Breast epithelium (tissue), 4 donors: ENCODE results near the gene AHRR. TPM values are rescaled to one million over a fixed set of nuclear protein-coding genes. Genes with fewer than 3 reads are reported as not detected.
A peak's percentile ranks its signal among the peaks of the same experiment; 100 is the strongest.

Experiments used
- DNase-seq, 2 donors: peaks; one replicate each; pipeline ENCODE4 v3.0.0-alpha.2; 2019; ENCODE audit warnings: low spot score in 2 of 2
- H3K27ac ChIP-seq, 2 donors: fragments of 200-600 bp; sonication (generic) in 1 of 2; one replicate each; pipeline ENCODE4 v1.5.1; 2016 to 2019; ENCODE audit warnings: mild to moderate bottlenecking in 1 of 2
- H3K27me3 ChIP-seq, 2 donors: fragments of 200-600 bp; sonication (generic) in 1 of 2; one replicate each; pipeline versions ENCODE4 v1.5.1 to v1.6.0; 2017 to 2019; ENCODE audit warnings: control low read depth in 1 of 2, mild to moderate bottlenecking in 1 of 2
- H3K36me3 ChIP-seq: fragments of 200-600 bp; one replicate; pipeline ENCODE4 v1.5.1; 2019
- H3K4me1 ChIP-seq, 2 donors: fragments of 200-600 bp; sonication (generic); one replicate each; pipeline ENCODE4 v1.5.1; 2016 to 2019; ENCODE audit warnings: control low read depth in 1 of 2
- H3K4me3 ChIP-seq, 3 donors: fragments of 200-600 bp; sonication (generic); 1 replicate in 2 of 3; 2 replicates in 1 of 3; pipeline ENCODE4 v1.5.1; 2016 to 2019; ENCODE audit warnings: mild to moderate bottlenecking in 3 of 3, moderate library complexity in 2 of 3
- H3K9me3 ChIP-seq, 2 donors: fragments of 200-600 bp; sonication (generic) in 1 of 2; one replicate each; pipeline ENCODE4 v1.5.1; 2016 to 2019; ENCODE audit warnings: control low read depth in 1 of 2
- CTCF ChIP-seq, 3 donors: fragments of 450-650 bp; IDR thresholded peaks; one replicate each; pipeline ENCODE4 v1.5.1; 2016 to 2017; ENCODE audit warnings: antibody characterized with exemption in 3 of 3, mild to moderate bottlenecking in 3 of 3, moderate library complexity in 3 of 3
- POLR2A ChIP-seq: fragments of 450-650 bp; IDR thresholded peaks from one replicate; pipeline ENCODE4 v1.6.1; 2016; ENCODE audit warnings: antibody characterized with exemption, mild to moderate bottlenecking, moderate library complexity
- POLR2AphosphoS5 ChIP-seq, 3 donors: sonication (generic); formaldehyde crosslinking; IDR thresholded peaks; one replicate each; pipeline ENCODE4 v1.6.1; 2017; ENCODE audit warnings: antibody characterized with exemption in 3 of 3
- intact Hi-C: fragments of 100-400 bp; cut with DNase I; formaldehyde crosslinking; loops from one replicate; pipeline ENCODE4 v1.15.1; 2023; ENCODE audit warnings: low total_unique reads
- total RNA-seq, 3 donors: library from RNA; depleted of rRNA; stranded (reverse); fragments of >200 nt; gene quantifications; one replicate each; pipeline ENCODE4 v1.1.0, GENCODE V29; 2016

AHRR gene
- total RNA-seq, 3 donors from 2014 or later: 0.88 to 0.98 TPM; not detected in 1

- Histone ChIP-seq H3K9me3 (no peaks in the 10 kb centered on the region), H3K27ac (no peak overlapping the region), H3K36me3 (no peaks in the 10 kb centered on the region), H3K4me3 (no peak overlapping the region), H3K4me1 (no peaks in the 10 kb centered on the region), H3K27me3 (no peaks in the 10 kb centered on the region)
- DNase-seq: no peak
- intact Hi-C loops: no loop called here
- TF ChIP-seq CTCF (IDR thresholded peaks at IDR 0.05) (no peak), POLR2A (no peak), POLR2AphosphoS5 (IDR thresholded peaks at IDR 0.05) (no peak)
Observed at GRCh38 chr5:419970-420369, 98.5 kb downstream of the AHRR start.

- Histone ChIP-seq H3K36me3 (no peaks in the 10 kb centered on the region), H3K4me3 (no peak overlapping the region), H3K27me3 (no peaks in the 10 kb centered on the region), H3K27ac (no peak overlapping the region), H3K9me3 (no peaks in the 10 kb centered on the region), H3K4me1 (no peaks in the 10 kb centered on the region)
- intact Hi-C loops: no loop called here
- DNase-seq: no peak
- no peak for TF ChIP-seq POLR2AphosphoS5 (IDR thresholded peaks at IDR 0.05)
- TF ChIP-seq CTCF (IDR thresholded peaks at IDR 0.05): no peak
- no peak for TF ChIP-seq POLR2A
Observed at GRCh38 chr5:420632-421286, 99.2 kb downstream of the AHRR start.

DNA sequence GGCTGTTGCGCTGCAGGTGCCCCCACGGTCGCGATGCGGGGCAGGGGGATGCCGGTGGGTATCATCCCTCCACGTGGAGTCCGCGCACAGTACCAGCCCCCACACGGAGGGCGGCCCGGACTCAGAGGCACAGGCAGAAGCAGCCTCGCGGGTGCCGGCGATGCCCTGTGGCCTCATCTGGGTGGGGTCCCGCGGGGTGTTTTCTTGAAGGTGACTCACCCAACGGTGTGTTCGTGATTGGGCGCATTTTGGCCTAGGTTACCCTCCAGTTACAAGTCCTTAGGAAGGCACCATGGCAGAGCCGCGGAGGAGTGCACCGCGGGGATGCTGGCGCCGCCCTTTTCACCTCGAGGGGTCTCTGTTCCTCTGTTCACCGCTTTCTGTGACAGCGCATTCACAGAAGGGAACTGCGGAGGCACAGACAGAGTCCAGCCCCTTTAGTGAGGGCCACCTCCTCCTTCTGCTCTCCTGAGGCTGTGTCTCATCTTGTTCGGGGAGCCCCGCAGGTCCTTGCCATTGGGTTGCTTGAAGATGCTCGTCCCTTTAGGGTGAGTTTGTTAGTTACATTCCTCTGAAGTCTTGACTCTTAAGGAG, 99.9 kb downstream of the AHRR start:
- no peaks in the 10 kb centered on the region for H3K9me3 ChIP-seq
- DNase-seq: no peak
- TF ChIP-seq POLR2AphosphoS5 (IDR thresholded peaks at IDR 0.05) (no peak), POLR2A (no peak), CTCF (IDR thresholded peaks at IDR 0.05) (no peak)
- H3K27me3 ChIP-seq: no peaks in the 10 kb centered on the region
- no peaks in the 10 kb centered on the region for H3K4me1 ChIP-seq
- H3K27ac ChIP-seq: no peak overlapping the region
- H3K4me3 ChIP-seq: no peak overlapping the region
- no peaks in the 10 kb centered on the region for H3K36me3 ChIP-seq
- intact Hi-C loops: no loop called here

DNA sequence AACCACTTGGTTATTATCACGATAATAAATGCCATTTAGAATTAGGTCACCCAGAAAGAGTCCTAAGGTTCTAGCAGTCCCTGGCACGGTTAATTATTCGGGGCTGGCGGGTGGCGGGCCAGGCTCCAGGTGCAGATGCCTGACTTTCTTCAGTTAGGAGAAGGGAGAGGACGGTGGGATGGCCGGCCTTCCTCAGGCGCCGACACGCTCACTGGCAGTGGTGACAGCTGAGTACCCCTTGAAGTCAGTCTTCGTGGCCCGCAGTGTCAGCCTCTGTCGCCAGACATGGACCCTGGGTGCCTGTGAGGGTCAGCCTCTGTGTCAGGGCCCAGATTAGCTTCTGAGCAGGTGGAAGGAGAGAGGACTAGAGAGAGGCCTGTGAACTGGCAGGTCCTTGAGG, 100.4 kb downstream of the AHRR start:
- H3K4me3 ChIP-seq: no peak overlapping the region
- TF ChIP-seq POLR2A (no peak), CTCF (IDR thresholded peaks at IDR 0.05) (no peak)

GRCh38 chr5:422323-423232, 101.1 kb downstream of the AHRR start:
- no peak overlapping the region for H3K27ac ChIP-seq
- DNase-seq: peak in 1 of 2 donors; percentile 39
- no peaks in the 10 kb centered on the region for H3K4me1 ChIP-seq
- TF ChIP-seq CTCF (IDR thresholded peaks at IDR 0.05): no peak
- TF ChIP-seq POLR2A: no peak
- TF ChIP-seq POLR2AphosphoS5 (IDR thresholded peaks at IDR 0.05): no peak
- no peaks in the 10 kb centered on the region for H3K27me3 ChIP-seq
- H3K9me3 ChIP-seq: no peaks in the 10 kb centered on the region
- intact Hi-C loops: no loop called here
- H3K36me3 ChIP-seq: no peaks in the 10 kb centered on the region
- no peak overlapping the region for H3K4me3 ChIP-seq

More for the DNA sequence above, 100.4 kb downstream of the AHRR start:
- no peaks in the 10 kb centered on the region for H3K9me3 ChIP-seq
- H3K27me3 ChIP-seq: no peaks in the 10 kb centered on the region
- no peak for DNase-seq
- intact Hi-C loops: no loop called here
- no peaks in the 10 kb centered on the region for H3K36me3 ChIP-seq
- H3K4me1 ChIP-seq: no peaks in the 10 kb centered on the region
- no peak overlapping the region for H3K27ac ChIP-seq
